Measurements from ENCODE around the gene PSD.

DNA sequence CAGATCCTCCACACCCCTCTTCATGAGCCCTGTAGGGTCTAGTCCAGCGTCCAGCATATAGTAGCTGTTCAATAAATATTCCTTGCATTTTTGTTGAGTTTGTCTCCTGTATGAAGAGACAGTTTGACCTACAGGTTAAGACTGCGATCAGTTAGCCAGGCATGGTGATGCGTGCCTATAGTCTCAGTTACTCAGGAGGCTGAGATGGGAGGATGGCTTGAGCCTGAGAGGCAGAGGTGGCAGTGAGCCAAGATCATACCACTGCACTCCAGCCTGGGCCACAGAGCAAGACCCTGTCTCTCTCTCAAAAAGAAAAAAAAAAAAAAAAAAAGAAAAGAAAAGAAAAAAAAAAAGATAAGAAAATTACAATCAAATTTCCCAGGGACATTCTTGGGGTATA is 18.9 kb upstream of the PSD start:
- TF ChIP-seq POLR2AphosphoS5 (IDR thresholded peaks at IDR 0.05; ENCODE audit: low read depth, low read length): no peak
- TF ChIP-seq, protein P1, sequence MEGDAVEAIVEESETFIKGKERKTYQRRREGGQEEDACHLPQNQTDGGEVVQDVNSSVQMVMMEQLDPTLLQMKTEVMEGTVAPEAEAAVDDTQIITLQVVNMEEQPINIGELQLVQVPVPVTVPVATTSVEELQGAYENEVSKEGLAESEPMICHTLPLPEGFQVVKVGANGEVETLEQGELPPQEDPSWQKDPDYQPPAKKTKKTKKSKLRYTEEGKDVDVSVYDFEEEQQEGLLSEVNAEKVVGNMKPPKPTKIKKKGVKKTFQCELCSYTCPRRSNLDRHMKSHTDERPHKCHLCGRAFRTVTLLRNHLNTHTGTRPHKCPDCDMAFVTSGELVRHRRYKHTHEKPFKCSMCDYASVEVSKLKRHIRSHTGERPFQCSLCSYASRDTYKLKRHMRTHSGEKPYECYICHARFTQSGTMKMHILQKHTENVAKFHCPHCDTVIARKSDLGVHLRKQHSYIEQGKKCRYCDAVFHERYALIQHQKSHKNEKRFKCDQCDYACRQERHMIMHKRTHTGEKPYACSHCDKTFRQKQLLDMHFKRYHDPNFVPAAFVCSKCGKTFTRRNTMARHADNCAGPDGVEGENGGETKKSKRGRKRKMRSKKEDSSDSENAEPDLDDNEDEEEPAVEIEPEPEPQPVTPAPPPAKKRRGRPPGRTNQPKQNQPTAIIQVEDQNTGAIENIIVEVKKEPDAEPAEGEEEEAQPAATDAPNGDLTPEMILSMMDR (IDR thresholded peaks at IDR 0.05): no peak
- no peak for TF ChIP-seq TCF7L2 (IDR thresholded peaks at IDR 0.05; ENCODE audit: low read depth, low read length)
- TF ChIP-seq, protein P2, sequence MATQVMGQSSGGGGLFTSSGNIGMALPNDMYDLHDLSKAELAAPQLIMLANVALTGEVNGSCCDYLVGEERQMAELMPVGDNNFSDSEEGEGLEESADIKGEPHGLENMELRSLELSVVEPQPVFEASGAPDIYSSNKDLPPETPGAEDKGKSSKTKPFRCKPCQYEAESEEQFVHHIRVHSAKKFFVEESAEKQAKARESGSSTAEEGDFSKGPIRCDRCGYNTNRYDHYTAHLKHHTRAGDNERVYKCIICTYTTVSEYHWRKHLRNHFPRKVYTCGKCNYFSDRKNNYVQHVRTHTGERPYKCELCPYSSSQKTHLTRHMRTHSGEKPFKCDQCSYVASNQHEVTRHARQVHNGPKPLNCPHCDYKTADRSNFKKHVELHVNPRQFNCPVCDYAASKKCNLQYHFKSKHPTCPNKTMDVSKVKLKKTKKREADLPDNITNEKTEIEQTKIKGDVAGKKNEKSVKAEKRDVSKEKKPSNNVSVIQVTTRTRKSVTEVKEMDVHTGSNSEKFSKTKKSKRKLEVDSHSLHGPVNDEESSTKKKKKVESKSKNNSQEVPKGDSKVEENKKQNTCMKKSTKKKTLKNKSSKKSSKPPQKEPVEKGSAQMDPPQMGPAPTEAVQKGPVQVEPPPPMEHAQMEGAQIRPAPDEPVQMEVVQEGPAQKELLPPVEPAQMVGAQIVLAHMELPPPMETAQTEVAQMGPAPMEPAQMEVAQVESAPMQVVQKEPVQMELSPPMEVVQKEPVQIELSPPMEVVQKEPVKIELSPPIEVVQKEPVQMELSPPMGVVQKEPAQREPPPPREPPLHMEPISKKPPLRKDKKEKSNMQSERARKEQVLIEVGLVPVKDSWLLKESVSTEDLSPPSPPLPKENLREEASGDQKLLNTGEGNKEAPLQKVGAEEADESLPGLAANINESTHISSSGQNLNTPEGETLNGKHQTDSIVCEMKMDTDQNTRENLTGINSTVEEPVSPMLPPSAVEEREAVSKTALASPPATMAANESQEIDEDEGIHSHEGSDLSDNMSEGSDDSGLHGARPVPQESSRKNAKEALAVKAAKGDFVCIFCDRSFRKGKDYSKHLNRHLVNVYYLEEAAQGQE (IDR thresholded peaks at IDR 0.05; ENCODE audit: insufficient read depth in 1 of 2, low read depth in 2 of 2, low read length in 1 of 2): no peak

Measured in Panc1 (cell line).